T-helper 1 cell treated with Interleukin-12 subunit alpha and Interleukin-12 subunit beta and Interleukin-4 antibody, amounts not matched to agents 30 μg/mL and 1 μg/mL, for 36 hours (primary cell): ENCODE measurements around the gene CBFA2T3.

Source experiments
- H3K27ac Mint-ChIP-seq: one replicate; pipeline ENCODE4 v1.8.0; 2021; ENCODE audit warnings: mild to moderate bottlenecking, mixed read lengths
- H3K27me3 Mint-ChIP-seq: one replicate; pipeline ENCODE4 v1.8.0; 2021; ENCODE audit warnings: low read depth, mixed read lengths
- H3K36me3 Mint-ChIP-seq: one replicate; pipeline ENCODE4 v1.8.0; 2021; ENCODE audit warnings: low read depth, mixed read lengths
- H3K4me1 Mint-ChIP-seq: one replicate; pipeline ENCODE4 v1.8.0; 2021; ENCODE audit warnings: low read depth, mixed read lengths
- H3K4me3 Mint-ChIP-seq: one replicate; pipeline ENCODE4 v1.8.0; 2021; ENCODE audit warnings: mild to moderate bottlenecking, moderate library complexity, mixed read lengths
- H3K9me3 Mint-ChIP-seq: one replicate; pipeline ENCODE4 v1.8.0; 2021; ENCODE audit warnings: mixed read lengths

Gene CBFA2T3

DNA sequence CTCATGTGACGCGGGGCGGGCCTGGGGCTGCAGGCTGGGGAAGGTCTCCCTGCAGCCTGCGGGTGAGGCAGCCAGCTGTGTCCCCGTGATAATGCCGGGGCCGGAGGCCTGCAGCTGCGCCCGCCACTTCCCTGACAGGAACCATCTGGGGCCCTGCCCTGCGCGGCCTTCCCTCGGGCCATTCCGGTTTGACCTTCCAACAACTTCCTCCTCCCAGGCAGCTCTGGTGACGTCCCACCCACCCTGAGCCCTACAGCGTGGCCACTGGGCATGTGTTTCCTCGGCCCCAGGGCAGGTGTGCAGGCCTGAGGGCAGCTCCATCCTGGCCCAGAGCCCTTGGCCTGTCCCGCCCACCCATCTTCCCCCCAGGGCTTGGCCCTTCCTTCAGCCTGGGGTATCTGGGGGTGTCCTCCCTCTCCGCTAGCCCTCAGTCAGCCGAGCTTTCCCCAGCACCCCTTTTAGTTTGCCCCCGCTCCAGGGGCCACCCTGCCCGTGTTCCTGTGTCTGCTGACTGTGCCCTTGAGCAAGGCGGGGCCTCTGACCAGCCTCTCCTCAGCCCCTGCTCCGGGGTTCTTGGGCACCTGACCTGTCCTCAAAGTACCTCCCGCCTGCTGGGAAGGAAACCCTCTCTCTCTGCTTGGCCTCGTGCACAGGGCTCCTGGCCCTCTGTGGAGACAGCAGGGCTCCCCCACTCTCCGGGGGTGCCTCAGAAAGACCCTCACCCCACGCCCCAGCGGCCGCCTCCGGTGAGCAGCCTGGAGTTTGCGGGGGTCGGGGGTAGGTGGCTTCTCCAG lies at the start of gene CBFA2T3:
Gene CBFA2T3 (minus strand): TSS at position 190 of the 794 bp plus-strand sequence. CDS start 400 bp downstream, outside the sequence.
- Mint-ChIP-seq H3K4me3 (no peak within 1 kb of the TSS), H3K27me3 (peaks cover 33% of the 10 kb centered on the region), H3K4me1 (no peaks in the 10 kb centered on the region), H3K9me3 (no peaks in the 10 kb centered on the region), H3K27ac (no peak within 1 kb of the TSS), H3K36me3 (no peaks in the 10 kb centered on the region)

DNA sequence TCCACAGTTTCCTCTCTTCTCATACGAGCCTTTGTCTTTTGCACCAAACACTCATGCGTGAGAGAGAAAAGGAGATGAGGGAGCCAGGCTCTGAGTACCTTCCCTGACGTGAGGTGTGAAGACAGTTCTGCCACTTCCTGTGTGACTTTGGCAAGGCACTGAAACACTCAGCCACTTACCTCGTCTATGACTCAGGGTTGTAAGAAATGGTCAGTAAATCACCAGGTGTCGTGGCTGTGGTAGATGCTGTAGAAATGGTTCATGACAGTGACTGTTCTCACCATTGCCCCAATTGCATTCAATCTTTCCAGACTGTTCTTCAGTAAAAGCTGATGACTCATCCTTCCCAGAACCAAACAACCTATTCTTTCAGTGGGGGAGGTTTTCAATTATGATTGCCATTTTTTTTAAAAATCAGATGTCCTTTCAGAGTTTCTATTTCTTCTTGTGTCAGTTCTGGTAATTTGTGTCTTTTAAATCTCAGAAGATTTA lies 49.2 kb upstream of the CBFA2T3 start:
- Mint-ChIP-seq H3K4me1 (peaks cover 31% of the 10 kb centered on the region), H3K36me3 (peaks cover 20% of the 10 kb centered on the region), H3K4me3 (peak overlapping the region; percentile 49), H3K27ac (peak overlapping the region; percentile 67), H3K27me3 (no peaks in the 10 kb centered on the region), H3K9me3 (peaks cover 38% of the 10 kb centered on the region)

DNA sequence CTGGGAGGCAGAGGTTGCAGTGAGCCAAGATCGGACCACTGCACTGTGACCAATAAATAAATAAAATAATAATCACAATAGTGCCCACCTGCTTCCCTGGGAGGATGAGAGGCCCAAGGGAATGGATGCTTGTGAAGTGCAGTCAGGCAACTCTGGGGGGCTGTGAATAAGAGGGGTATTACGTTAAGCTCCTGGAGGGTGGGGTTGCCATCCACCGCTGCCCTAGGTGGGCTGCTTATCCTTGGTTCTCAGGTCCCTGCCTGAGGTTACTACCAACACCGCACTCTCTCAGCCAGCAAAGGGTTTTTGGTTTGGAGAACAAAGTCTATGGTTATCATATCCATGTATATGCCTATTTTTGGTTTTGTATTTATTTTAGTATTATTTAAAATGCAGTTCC lies 48.6 kb upstream of the CBFA2T3 start:
- H3K9me3 Mint-ChIP-seq: peaks cover 34% of the 10 kb centered on the region
- H3K27ac Mint-ChIP-seq: peak overlapping the region; percentile 67

DNA sequence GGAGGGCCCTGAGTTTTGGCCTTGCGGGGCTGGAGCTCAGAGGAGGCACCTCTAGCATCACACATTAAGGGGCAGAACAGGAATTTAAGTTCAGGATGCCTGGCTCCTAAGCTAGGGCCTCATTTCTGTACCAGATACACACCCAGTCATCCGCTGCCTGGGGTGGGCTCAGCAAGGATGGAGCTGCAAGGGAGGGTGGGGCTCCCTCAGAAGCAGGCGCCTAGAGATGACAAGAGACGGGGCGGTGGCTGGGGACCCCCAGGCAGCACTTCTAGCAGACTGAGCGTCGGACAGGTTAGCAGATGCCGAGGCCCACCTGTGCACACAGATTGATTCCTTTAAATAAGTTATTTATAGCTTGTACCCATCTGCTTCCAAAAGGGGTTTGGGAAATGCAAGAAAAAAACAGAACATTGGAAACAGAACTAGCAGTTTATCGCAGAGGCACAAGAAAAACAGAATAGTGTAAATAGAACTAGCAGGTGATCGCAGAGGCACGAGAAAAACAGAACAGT lies 47.6 kb upstream of the CBFA2T3 start:
- no peaks in the 10 kb centered on the region for H3K27me3 Mint-ChIP-seq
- H3K4me1 Mint-ChIP-seq: peaks cover 37% of the 10 kb centered on the region
- peak overlapping the region; percentile 63 for H3K27ac Mint-ChIP-seq
- H3K4me3 Mint-ChIP-seq: no peak overlapping the region
- H3K9me3 Mint-ChIP-seq: peaks cover 34% of the 10 kb centered on the region
- peaks cover 17% of the 10 kb centered on the region for H3K36me3 Mint-ChIP-seq

More for the DNA sequence above, 48.6 kb upstream of the CBFA2T3 start:
- H3K4me1 Mint-ChIP-seq: peaks cover 28% of the 10 kb centered on the region
- no peaks in the 10 kb centered on the region for H3K27me3 Mint-ChIP-seq
- no peak overlapping the region for H3K4me3 Mint-ChIP-seq
- peaks cover 17% of the 10 kb centered on the region for H3K36me3 Mint-ChIP-seq

DNA sequence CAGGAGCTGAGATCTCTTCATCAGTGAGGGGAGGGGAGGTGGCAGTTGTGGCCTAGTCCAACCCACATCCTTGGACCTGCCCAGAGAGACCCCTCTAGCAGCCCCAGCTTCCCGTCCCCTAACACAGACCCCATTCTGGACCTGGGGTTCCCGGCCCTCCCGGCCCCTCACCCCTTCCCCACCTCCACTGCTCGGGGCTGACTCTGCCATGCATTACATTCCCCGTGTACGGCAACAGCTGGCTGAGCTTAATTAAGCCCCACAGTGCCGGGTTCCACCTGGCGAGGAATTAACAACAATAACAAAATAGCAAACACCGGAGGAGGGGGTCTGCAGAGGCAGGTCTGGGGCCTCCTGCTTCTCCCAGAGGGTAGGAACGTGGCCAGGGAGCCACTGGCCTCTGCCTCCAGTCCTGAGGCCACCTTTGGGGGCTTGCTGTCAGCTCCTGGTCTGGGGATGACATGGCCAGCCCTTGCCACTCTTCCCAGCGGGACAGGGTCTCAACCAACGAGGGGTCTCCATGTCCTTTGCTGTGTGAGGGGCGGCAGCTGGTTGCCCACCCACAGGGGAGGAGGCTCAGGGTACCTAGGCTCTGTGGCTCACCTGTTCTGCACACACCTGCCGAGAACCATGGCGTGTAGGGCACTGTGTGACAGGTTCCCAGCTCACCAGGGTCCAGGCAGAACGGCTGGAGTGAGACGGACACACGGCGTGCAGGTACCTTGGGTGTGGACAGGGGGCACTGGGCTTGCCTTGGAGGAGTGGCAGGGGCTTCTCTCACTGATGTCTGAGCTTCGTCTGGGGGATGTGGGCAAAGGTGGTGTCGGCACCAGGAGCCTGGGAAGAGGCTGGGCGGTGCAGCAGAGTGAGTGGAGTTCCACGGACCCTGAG lies 46.9 kb upstream of the CBFA2T3 start:
- Mint-ChIP-seq H3K4me3 (no peak overlapping the region), H3K9me3 (peaks cover 34% of the 10 kb centered on the region), H3K4me1 (peaks cover 37% of the 10 kb centered on the region), H3K27ac (no peak overlapping the region), H3K27me3 (no peaks in the 10 kb centered on the region), H3K36me3 (peaks cover 17% of the 10 kb centered on the region)

DNA sequence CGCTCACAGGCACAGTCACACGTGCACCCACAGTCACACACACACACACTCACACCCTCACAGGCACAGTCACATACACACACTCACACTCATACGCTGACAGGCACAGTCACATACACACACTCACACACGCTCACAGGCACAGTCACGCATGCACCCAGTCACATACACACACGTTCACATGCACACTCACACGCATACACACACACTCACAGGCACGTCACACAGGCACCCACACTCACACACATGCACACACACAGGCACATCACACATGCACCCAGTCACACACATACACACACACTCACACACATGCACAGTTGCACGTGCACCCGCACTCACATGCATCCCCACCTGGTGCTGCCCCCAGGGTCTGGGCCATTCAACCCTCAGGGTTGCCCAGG lies 46.1 kb upstream of the CBFA2T3 start:
- H3K27me3 Mint-ChIP-seq: no peaks in the 10 kb centered on the region
- peak overlapping the region; percentile 65 for H3K27ac Mint-ChIP-seq
- H3K4me3 Mint-ChIP-seq: peak overlapping the region; percentile 1
- peaks cover 17% of the 10 kb centered on the region for H3K36me3 Mint-ChIP-seq
- peaks cover 34% of the 10 kb centered on the region for H3K9me3 Mint-ChIP-seq
- H3K4me1 Mint-ChIP-seq: peaks cover 37% of the 10 kb centered on the region

DNA sequence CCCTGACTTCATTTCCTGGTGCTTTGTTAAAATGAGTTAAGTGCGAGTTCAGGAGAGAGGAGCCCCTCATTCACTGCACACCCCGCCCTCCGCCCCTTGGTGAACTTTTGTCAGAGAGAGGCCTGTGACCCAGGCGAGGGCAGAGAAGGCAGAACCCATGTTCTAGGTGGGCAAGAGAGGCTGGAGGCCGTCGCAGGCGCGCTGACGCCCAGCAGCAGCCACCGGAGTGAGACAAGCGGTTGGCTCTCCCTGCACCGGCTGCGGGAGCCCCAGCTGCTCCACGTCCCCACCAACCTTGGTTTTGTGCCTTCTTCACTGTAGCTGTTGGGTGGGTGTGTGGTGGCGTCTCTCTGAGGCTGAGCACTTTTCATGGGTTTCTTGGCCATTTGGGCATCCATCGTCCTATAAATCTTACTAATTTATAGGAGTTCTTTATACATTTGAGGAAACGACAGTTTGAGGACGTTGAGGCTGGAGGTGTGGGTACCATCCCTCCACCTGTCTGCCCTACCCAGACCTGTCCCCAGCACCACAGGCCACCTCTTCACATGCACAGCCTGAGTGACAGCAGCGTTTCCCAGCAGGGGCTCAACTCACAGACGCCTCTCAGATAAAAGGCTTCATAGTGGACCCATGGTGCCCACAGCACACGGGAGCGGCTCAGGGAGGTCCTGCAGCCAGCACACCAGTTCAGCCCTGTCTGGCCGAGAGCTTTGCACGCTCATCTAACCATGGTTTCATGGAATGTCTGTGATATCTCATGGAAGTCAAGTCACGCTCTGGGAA lies 45.2 kb upstream of the CBFA2T3 start:
- H3K27ac Mint-ChIP-seq: no peak overlapping the region
- H3K27me3 Mint-ChIP-seq: no peaks in the 10 kb centered on the region
- peaks cover 29% of the 10 kb centered on the region for H3K9me3 Mint-ChIP-seq
- peaks cover 32% of the 10 kb centered on the region for H3K4me1 Mint-ChIP-seq
- peaks cover 12% of the 10 kb centered on the region for H3K36me3 Mint-ChIP-seq
- no peak overlapping the region for H3K4me3 Mint-ChIP-seq

DNA sequence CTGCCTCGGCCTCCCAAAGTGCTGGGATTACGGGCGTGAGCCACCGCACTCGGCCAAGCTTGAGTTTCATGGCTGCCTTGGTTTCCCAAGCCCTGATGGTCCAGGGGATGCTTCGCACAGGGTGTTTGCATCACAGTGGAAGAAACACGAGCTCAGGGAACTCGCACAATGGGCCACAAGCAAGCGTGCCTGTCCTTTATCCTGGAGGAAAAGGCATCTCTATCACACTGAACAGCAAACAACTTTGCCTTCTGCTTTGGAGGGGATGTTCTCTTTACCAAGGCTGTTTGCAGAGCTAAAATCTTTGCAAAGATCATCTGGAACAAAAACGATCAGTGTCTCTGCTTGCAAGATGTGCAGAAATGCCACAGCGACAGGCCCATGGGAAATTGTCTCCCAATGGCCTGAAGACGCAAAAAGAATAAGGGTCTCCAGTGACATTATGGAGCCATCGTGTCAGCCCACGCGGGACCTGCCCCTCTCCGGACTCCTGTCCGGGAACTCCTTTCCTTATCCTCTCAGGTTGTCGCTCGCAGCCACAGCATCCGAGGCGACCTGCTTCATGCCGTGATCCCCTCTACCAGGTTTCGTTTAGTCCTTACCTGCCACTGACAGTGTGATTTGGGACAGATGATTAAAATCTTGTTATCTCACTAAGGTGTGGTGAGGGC lies 44.1 kb upstream of the CBFA2T3 start:
- H3K27ac Mint-ChIP-seq: no peak overlapping the region
- H3K27me3 Mint-ChIP-seq: no peaks in the 10 kb centered on the region
- H3K36me3 Mint-ChIP-seq: peaks cover 4% of the 10 kb centered on the region
- no peak overlapping the region for H3K4me3 Mint-ChIP-seq
- peaks cover 23% of the 10 kb centered on the region for H3K4me1 Mint-ChIP-seq
- peaks cover 23% of the 10 kb centered on the region for H3K9me3 Mint-ChIP-seq

DNA sequence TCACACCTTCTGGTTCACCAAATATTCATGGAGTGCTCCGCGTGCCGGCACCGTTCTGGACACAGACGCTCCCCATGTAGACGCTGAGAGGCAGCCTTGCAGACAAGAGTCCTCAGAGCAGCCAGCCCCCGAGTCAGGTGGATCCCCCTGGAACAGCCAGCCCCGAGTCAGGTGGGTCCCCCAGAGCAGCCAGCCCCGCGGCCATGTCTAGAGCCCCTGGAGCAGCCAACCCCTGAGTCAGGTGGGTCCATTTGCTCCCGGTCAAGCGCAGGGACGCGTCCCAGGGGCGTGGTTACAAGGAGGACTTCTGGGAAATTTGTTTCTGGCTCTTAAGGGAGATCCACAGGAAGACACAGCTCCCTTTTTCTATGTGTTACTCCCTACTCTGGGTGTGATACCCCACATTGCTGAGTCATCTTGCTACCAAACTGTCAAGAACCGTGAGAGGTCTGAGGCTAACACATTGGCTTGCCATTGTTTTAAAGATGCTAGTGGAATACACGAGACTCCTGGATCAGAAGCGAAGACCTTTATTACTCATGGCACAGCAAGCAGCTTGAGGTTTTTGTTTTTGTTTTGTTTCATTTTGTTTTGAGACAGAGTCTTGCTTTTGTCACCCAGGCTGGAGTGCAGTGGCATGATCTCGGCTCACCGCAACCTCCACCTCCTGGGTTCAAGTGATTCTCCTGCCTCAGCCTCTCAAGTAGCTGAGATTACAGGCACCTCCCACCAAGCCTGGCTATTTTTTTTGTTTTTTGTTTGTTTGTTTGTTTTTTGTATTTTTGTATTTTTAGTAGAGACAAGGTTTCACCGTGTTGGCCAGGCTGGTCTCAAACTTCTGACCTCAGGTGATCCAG lies 43.3 kb upstream of the CBFA2T3 start:
- Mint-ChIP-seq H3K36me3 (peaks cover 3% of the 10 kb centered on the region), H3K9me3 (peaks cover 22% of the 10 kb centered on the region), H3K4me1 (peaks cover 19% of the 10 kb centered on the region), H3K27ac (peak overlapping the region; percentile 49), H3K27me3 (no peaks in the 10 kb centered on the region), H3K4me3 (peak overlapping the region; percentile 14)

DNA sequence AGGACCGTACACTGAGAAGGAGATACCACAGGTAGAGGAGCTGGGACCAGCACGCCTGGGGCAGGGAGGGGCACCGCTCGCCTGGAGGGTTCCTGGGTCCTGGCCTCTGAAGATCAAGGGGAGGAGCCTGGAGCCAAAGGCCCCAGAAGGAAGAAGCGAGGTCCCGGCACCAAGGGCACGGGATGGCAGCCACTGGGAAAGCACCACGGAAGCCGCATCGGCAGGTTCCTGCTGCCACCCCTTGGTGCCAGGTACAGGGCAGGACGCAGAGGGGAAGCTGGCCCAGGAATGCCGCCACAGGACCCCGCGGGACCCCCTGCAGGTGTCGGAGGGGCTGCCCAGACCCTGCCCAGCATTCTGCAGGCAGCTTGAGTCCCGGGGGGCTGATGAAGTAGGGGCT lies 42.5 kb upstream of the CBFA2T3 start:
- Mint-ChIP-seq H3K27me3 (no peaks in the 10 kb centered on the region), H3K4me3 (no peak overlapping the region), H3K9me3 (peaks cover 15% of the 10 kb centered on the region), H3K27ac (no peak overlapping the region), H3K36me3 (peaks cover 3% of the 10 kb centered on the region), H3K4me1 (peaks cover 16% of the 10 kb centered on the region)

DNA sequence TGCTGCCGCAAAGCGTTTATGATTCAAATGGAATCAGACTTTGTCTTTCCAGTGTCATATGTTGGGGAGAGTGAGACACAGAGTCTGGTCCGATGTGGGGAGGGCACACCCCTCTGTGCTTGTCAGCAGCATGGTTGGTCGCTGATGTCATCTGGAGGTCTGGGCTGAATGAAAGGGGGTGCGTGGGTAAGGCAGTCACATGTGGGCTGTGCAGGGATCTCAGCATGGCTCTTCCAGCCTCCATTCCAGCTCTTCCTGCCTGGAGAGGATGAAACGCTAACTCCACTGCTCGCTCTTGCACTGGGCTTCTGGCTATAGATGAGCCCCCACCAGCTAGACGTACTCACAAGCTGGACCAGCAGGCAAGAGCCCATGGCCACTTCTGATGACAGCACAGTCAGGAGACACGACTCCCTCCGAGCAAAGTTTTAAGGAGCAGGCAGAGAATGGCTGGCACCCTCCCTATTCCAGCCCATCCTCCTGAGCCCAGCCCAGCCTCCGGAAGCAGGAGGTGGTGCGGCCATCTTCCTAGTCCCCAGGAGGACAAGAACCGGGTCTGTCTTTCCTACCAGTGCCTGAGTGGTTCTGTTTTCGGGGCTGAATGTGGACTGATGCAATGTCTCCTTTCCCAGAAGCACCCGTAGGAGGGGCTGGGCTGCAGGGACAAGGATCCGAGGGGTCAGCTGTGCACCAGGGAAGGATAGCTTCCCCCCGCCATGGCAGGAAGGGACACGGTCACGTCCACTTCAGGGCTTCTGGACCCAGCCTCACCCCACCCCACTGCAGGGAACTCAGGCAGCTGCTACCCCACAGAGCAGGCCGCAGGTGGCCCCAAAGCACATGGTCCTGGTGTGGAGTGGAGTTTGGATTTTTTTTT lies 41.5 kb upstream of the CBFA2T3 start:
- Mint-ChIP-seq H3K4me1 (peaks cover 16% of the 10 kb centered on the region), H3K36me3 (peaks cover 3% of the 10 kb centered on the region), H3K9me3 (peaks cover 15% of the 10 kb centered on the region), H3K4me3 (no peak overlapping the region), H3K27me3 (peaks cover under 1% of the 10 kb centered on the region), H3K27ac (no peak overlapping the region)

DNA sequence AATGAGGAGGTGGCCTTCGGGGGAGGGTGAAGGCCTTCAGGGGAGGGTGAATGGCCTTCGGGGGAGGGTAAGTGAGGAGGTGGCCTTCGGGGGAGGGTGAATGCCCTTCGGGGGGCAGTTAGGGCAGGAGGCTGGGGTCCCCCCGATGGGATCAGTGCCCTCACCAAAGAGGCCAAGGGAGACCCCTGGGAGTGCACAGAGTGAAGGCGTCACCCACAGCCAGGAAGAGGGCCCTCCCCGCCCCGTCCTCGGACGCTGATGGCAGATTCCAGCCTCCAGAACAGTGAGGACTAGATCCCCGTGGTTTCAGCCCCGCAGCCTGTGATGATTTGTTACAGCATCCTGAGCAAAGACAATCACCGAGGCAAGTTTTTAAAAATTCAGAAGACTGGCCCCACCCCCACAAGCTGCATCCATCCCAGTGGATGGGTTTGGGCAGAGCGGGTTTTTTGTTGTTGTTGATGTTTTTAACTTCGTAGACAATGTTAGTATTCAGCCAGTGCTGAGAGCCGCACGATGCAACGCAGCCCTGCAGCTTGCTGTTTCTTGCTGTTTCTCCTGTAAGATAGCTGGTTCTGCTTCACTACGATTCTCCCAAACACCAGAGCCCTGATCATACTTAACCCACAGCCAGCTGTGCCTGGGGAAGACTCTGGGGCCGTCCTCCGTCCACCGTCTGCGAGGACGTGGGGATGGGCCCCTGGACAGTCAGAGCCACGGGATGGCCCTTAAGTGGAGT lies 40.7 kb upstream of the CBFA2T3 start:
- H3K27me3 Mint-ChIP-seq: peaks cover 8% of the 10 kb centered on the region
- H3K9me3 Mint-ChIP-seq: peaks cover 9% of the 10 kb centered on the region
- no peak overlapping the region for H3K27ac Mint-ChIP-seq
- H3K4me1 Mint-ChIP-seq: peaks cover 17% of the 10 kb centered on the region
- H3K36me3 Mint-ChIP-seq: no peaks in the 10 kb centered on the region
- H3K4me3 Mint-ChIP-seq: no peak overlapping the region
